HG02884 (cell line): ENCODE measurements around the gene BICC1.

ENCODE experiments used
- ATAC-seq: cut with Tn5 transposase; IDR thresholded peaks from one replicate; pipeline ENCODE4 v1.9.1; 2021; ENCODE audit warnings: mild to moderate bottlenecking, moderate library complexity; ENCODE audit not compliant: unreplicated experiment

The BICC1 gene

GRCh38 chr10:58556516-58557165 lies 44.0 kb downstream of the BICC1 start:
- ATAC-seq, result no peak

- no peak for ATAC-seq
Measured at GRCh38 chr10:58557714-58558113, 45.0 kb downstream of the BICC1 start.

GRCh38 chr10:58560068-58560467 lies 47.4 kb downstream of the BICC1 start:
- no peak for ATAC-seq

GRCh38 chr10:58565271-58565670 lies 52.6 kb downstream of the BICC1 start:
- ATAC-seq, result no peak

- no peak for ATAC-seq
Measured at GRCh38 chr10:58567652-58568051, 55.0 kb downstream of the BICC1 start.

- ATAC-seq, result no peak
Measured at GRCh38 chr10:58568428-58568935, 55.8 kb downstream of the BICC1 start.

GRCh38 chr10:58570307-58570723 lies 57.6 kb downstream of the BICC1 start:
- ATAC-seq, result no peak

- no peak for ATAC-seq
Measured at GRCh38 chr10:58570979-58571378, 58.3 kb downstream of the BICC1 start.

- no peak for ATAC-seq
Measured at GRCh38 chr10:58573144-58573543, 60.5 kb downstream of the BICC1 start.

- ATAC-seq, result no peak
Measured at GRCh38 chr10:58574058-58574457, 61.4 kb downstream of the BICC1 start.

GRCh38 chr10:58575491-58575890 lies 62.8 kb downstream of the BICC1 start:
- no peak for ATAC-seq

GRCh38 chr10:58576751-58577436 lies 64.2 kb downstream of the BICC1 start:
- no peak for ATAC-seq

GRCh38 chr10:58577437-58577777 lies 64.7 kb downstream of the BICC1 start:
- ATAC-seq, result no peak

- no peak for ATAC-seq
Measured at GRCh38 chr10:58578366-58578765, 65.7 kb downstream of the BICC1 start.

- no peak for ATAC-seq
Measured at GRCh38 chr10:58579011-58579655, 66.5 kb downstream of the BICC1 start.

- no peak for ATAC-seq
Measured at GRCh38 chr10:58582045-58582444, 69.4 kb downstream of the BICC1 start.

GRCh38 chr10:58585435-58585834 lies 72.8 kb downstream of the BICC1 start:
- no peak for ATAC-seq

- ATAC-seq, result no peak
Measured at GRCh38 chr10:58586282-58587245, 73.9 kb downstream of the BICC1 start.

- ATAC-seq, result no peak
Measured at GRCh38 chr10:58587676-58588075, 75.0 kb downstream of the BICC1 start.

- ATAC-seq, result no peak
Measured at GRCh38 chr10:58588673-58589265, 76.1 kb downstream of the BICC1 start.
